IMR-90 (cell line): ENCODE results near the gene CACNA2D3. TPM values are rescaled to one million over a fixed set of nuclear protein-coding genes. Genes with fewer than 3 reads are reported as not detected.

Source experiments
- ATAC-seq: fragments of 200-7000 bp; cut with Tn5 transposase; 2 replicates; pipeline ENCODE4 v1.9.1; 2020; ENCODE audit warnings: low read depth, mild to moderate bottlenecking, moderate library complexity
- BruUV-seq: library from RNA; stranded (reverse); fragments of 400-500 nt; replicated peaks from 2 replicates; lab custom pipeline; 2021; lab: Mats Ljungman, UMichigan
- CTCF ChIA-PET: fragments of 300-600 bp; formaldehyde crosslinking; extraction: SDS; loops from one replicate; lab custom pipeline; 2021; ENCODE audit warnings: antibody characterized with exemption; lab: Yijun Ruan, JAX
- POLR2A ChIA-PET: fragments of 300-600 bp; sonication (Branson Sonifier 250); formaldehyde crosslinking; loops from one replicate; lab custom pipeline; 2022; ENCODE audit warnings: antibody characterized with exemption; ENCODE audit not compliant: unreplicated experiment; lab: Charles Lee
- DNase-seq: peaks from one replicate; pipeline ENCODE4 v3.0.0; 2013
- H2AFZ ChIP-seq: replicated peaks from 2 replicates; pipeline ENCODE3; 2013; ENCODE audit warnings: low read length, mild to moderate bottlenecking; ENCODE audit not compliant: poor library complexity
- H2AK5ac ChIP-seq: 2 replicates; pipeline ENCODE4 v1.6.1; 2013; ENCODE audit warnings: low read depth, low read length, inconsistent platforms
- H2AK9ac ChIP-seq: replicated peaks from 2 replicates; pipeline ENCODE3; 2013; ENCODE audit warnings: mild to moderate bottlenecking, low read depth, low read length, moderate library complexity; ENCODE audit not compliant: poor library complexity
- H2BK120ac ChIP-seq: 2 replicates; pipeline ENCODE4 v1.6.1; 2013; ENCODE audit warnings: low read depth, low read length, inconsistent platforms
- H2BK15ac ChIP-seq: 3 replicates; pipeline ENCODE4 v1.6.1; 2013; ENCODE audit warnings: low read depth, low read length, inconsistent platforms
- H2BK20ac ChIP-seq: 2 replicates; pipeline ENCODE4 v1.6.1; 2013; ENCODE audit warnings: low read depth, mild to moderate bottlenecking, inconsistent platforms, low read length, moderate library complexity
- H2BK5ac ChIP-seq: 2 replicates; pipeline ENCODE4 v1.6.1; 2013; ENCODE audit warnings: mild to moderate bottlenecking, low read depth, low read length, inconsistent platforms; ENCODE audit not compliant: poor library complexity, severe bottlenecking
- H3K14ac ChIP-seq: replicated peaks from 2 replicates; pipeline ENCODE4 v1.6.1; 2013; ENCODE audit warnings: low read depth, low read length, inconsistent platforms
- H3K18ac ChIP-seq: 2 replicates; pipeline ENCODE4 v1.6.1; 2013; ENCODE audit warnings: low read depth, low read length, control low read depth
- H3K23ac ChIP-seq: 2 replicates; pipeline ENCODE4 v1.6.1; 2013; ENCODE audit warnings: low read depth, low read length, inconsistent platforms
- H3K27ac ChIP-seq: 2 replicates; pipeline ENCODE4 v1.5.1; 2013; ENCODE audit warnings: mild to moderate bottlenecking, control low read depth, low read length; ENCODE audit not compliant: insufficient read depth
- H3K27me3 ChIP-seq: 2 replicates; pipeline ENCODE4 v1.6.1; 2013; ENCODE audit warnings: low read length; ENCODE audit not compliant: control insufficient read depth, insufficient read depth
- H3K36me3 ChIP-seq: 2 replicates; pipeline ENCODE4 v1.6.1; 2013; ENCODE audit warnings: low read length, mixed read lengths; ENCODE audit not compliant: control insufficient read depth, insufficient read depth
- H3K4ac ChIP-seq: 2 replicates; pipeline ENCODE4 v1.6.1; 2013; ENCODE audit warnings: low read depth, low read length, inconsistent platforms
- H3K4me1 ChIP-seq: 2 replicates; pipeline ENCODE4 v1.6.1; 2013; ENCODE audit warnings: low read length, mixed read lengths; ENCODE audit not compliant: control insufficient read depth, insufficient read depth
- H3K4me2 ChIP-seq: 2 replicates; pipeline ENCODE4 v1.6.1; 2013; ENCODE audit warnings: low read depth, mild to moderate bottlenecking, control low read depth, low read length, moderate library complexity
- H3K4me3 ChIP-seq: 2 replicates; pipeline ENCODE4 v1.5.1; 2013; ENCODE audit warnings: low read depth, mild to moderate bottlenecking, control low read depth, low read length, moderate library complexity; ENCODE audit not compliant: insufficient read depth
- H3K56ac ChIP-seq: 2 replicates; pipeline ENCODE4 v1.6.1; 2013; ENCODE audit warnings: low read length, inconsistent platforms; ENCODE audit not compliant: insufficient read depth; ENCODE audit errors: extremely low read depth
- H3K79me1 ChIP-seq, 2 experiments: 2 replicates each; pipeline ENCODE4 v1.6.1; 2013; ENCODE audit warnings: low read length in 2 of 2, inconsistent platforms in 1 of 2, low read depth in 1 of 2
- H3K9ac ChIP-seq: 2 replicates; pipeline ENCODE4 v1.6.1; 2013; ENCODE audit warnings: low read depth, low read length, control low read depth
- H3K9me1 ChIP-seq: 2 replicates; pipeline ENCODE4 v1.6.1; 2013; ENCODE audit warnings: low read length, inconsistent platforms; ENCODE audit not compliant: insufficient read depth
- H3K9me3 ChIP-seq: 2 replicates; pipeline ENCODE4 v1.6.1; 2013; ENCODE audit warnings: low read length; ENCODE audit not compliant: control insufficient read depth, insufficient read depth
- H4K20me1 ChIP-seq: 2 replicates; pipeline ENCODE4 v1.6.1; 2013; ENCODE audit warnings: low read length, inconsistent platforms; ENCODE audit not compliant: insufficient read depth
- H4K5ac ChIP-seq: 2 replicates; pipeline ENCODE4 v1.6.1; 2013; ENCODE audit warnings: mild to moderate bottlenecking, low read depth, low read length, control low read depth
- H4K8ac ChIP-seq, 2 experiments: 2 replicates each; pipeline ENCODE4 v1.6.1; 2013; ENCODE audit warnings: low read depth in 2 of 2, low read length in 2 of 2, control low read depth in 1 of 2, inconsistent platforms in 1 of 2
- H4K91ac ChIP-seq: 2 replicates; pipeline ENCODE4 v1.6.1; 2013; ENCODE audit warnings: low read depth, low read length, inconsistent platforms; ENCODE audit not compliant: insufficient read depth
- BHLHE40 ChIP-seq: fragments of 150-350 bp; IDR thresholded peaks from 2 replicates; pipeline ENCODE4 v1.6.1; 2016; ENCODE audit warnings: mild to moderate bottlenecking, low read depth, low read length
- CEBPB ChIP-seq: IDR thresholded peaks from 2 replicates; pipeline ENCODE4 v1.6.1; 2012; ENCODE audit warnings: low read depth, low read length, improper control_type of control experiment
- CHD1 ChIP-seq: IDR thresholded peaks from 2 replicates; pipeline ENCODE4 v1.6.1; 2012; ENCODE audit warnings: low read depth, low read length, improper control_type of control experiment
- ELK1 ChIP-seq: fragments of 150-350 bp; IDR thresholded peaks from 2 replicates; pipeline ENCODE4 v1.6.1; 2016; ENCODE audit warnings: low read depth, mild to moderate bottlenecking, low read length, moderate library complexity, borderline replicate concordance
- FOS ChIP-seq: fragments of 150-350 bp; IDR thresholded peaks from 2 replicates; pipeline ENCODE4 v1.6.1; 2016; ENCODE audit warnings: low read depth, low read length
- MAFK ChIP-seq: IDR thresholded peaks from 2 replicates; pipeline ENCODE4 v1.6.1; 2012; ENCODE audit warnings: low read depth, low read length, improper control_type of control experiment
- MAZ ChIP-seq: IDR thresholded peaks from 2 replicates; pipeline ENCODE4 v1.6.1; 2012; ENCODE audit warnings: low read depth, mild to moderate bottlenecking, low read length, improper control_type of control experiment, moderate library complexity, borderline replicate concordance
- MXI1 ChIP-seq: IDR thresholded peaks from 2 replicates; pipeline ENCODE4 v1.6.1; 2012; ENCODE audit warnings: low read depth, mild to moderate bottlenecking, low read length, moderate library complexity, borderline replicate concordance
- NFE2L2 ChIP-seq: fragments of 150-350 bp; IDR thresholded peaks from 2 replicates; pipeline ENCODE4 v1.6.1; 2016; ENCODE audit warnings: low read depth, mild to moderate bottlenecking, low read length
- POLR2A ChIP-seq: IDR thresholded peaks from 2 replicates; pipeline ENCODE4 v1.6.1; 2012; ENCODE audit warnings: mild to moderate bottlenecking, low read depth, low read length
- RAD21 ChIP-seq: IDR thresholded peaks from 2 replicates; pipeline ENCODE4 v1.6.1; 2012; ENCODE audit warnings: low read length, improper control_type of control experiment
- RCOR1 ChIP-seq: IDR thresholded peaks from 2 replicates; pipeline ENCODE4 v1.6.1; 2012; ENCODE audit warnings: mild to moderate bottlenecking, low read length, improper control_type of control experiment; ENCODE audit not compliant: insufficient replicate concordance
- RFX5 ChIP-seq: IDR thresholded peaks from 2 replicates; pipeline ENCODE4 v1.8.0; 2012; ENCODE audit warnings: low read depth, mild to moderate bottlenecking, low read length, moderate library complexity
- SMC3 ChIP-seq: fragments of 150-350 bp; IDR thresholded peaks from 2 replicates; pipeline ENCODE4 v1.6.1; 2016; ENCODE audit warnings: low read depth, mild to moderate bottlenecking, antibody characterized with exemption, low read length, moderate library complexity
- USF2 ChIP-seq: fragments of 150-350 bp; IDR thresholded peaks from 2 replicates; pipeline ENCODE4 v1.6.1; 2017; ENCODE audit warnings: mild to moderate bottlenecking, antibody characterized with exemption, low read length, low read depth
- WGBS, 2 experiments: methylation state at CpG; one replicate each; pipeline versions ENCODE4 v1.1.5 to v1.1.7; 2013; ENCODE audit warnings: missing lambda C conversion rate in 2 of 2; ENCODE audit not compliant: insufficient read length in 1 of 2; ENCODE audit errors: extremely low coverage in 2 of 2; 5-methylcytosine and 5-hydroxymethylcytosine counted together
- dilution Hi-C: fragments of 300-500 bp; cut with HindIII; formaldehyde crosslinking; loops from one replicate; pipeline ENCODE4 v1.14.3; 2018; ENCODE audit warnings: low sequenced_read_pairs; ENCODE audit not compliant: unreplicated experiment
- in situ Hi-C: fragments of 300-500 bp; cut with MboI; formaldehyde crosslinking; loops from 3 replicates; pipeline ENCODE4 v1.14.3; 2019; ENCODE audit warnings: low sequenced_read_pairs, inconsistent platforms, mixed read lengths
- intact Hi-C: fragments of 100-400 bp; cut with micrococcal nuclease; formaldehyde crosslinking; loops from 2 replicates; pipeline ENCODE4 v1.10.0; 2022
- polyA plus RNA-seq, 3 experiments: library from polyadenylated mRNA; depleted of rRNA; stranded (reverse); fragments of >200 nt; gene quantifications; 2 replicates each; pipeline ENCODE4 v1.2.3, GENCODE V29; 2012; ENCODE audit warnings: low replicate concordance in 1 of 3
- total RNA-seq: library from RNA; depleted of rRNA; stranded (reverse); fragments of >200 nt; gene quantifications from 2 replicates; pipeline ENCODE4 v1.2.3, GENCODE V29; 2012
- TF ChIP-seq, protein P1 (sequence below): conservative IDR thresholded peaks from 2 replicates; pipeline ENCODE4 v1.5.1; 2012; ENCODE audit warnings: mild to moderate bottlenecking, low read depth, low read length, improper control_type of control experiment

The CACNA2D3 gene
- total and polyA plus RNA-seq, 2 of the 4 experiments (the other 2 are of a cell fraction), result 0.36 to 0.41 TPM

DNA sequence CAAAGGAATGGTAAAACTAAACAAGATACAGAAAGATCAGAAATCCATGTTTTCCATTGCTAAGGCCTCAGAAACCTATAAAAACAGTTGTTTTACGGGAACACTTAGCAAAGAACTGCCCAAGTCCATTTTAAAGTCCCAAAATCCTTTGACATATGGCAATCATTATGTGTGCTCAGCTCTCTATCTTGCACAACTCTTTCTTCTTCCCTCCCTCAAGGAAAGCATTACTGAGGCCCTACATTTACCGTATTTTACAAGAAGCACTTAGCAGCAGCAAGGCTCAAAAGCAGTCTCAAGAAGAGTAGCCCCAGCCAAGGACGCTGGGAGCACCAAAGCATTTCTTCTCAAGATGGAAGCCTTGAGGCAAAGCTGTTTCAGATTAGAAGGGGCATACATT, 975.1 kb downstream of the CACNA2D3 start:
- Histone ChIP-seq H3K36me3 (no peaks in the 10 kb centered on the region), H3K14ac (no peak overlapping the region), H2BK5ac (no peak overlapping the region), H3K23ac (no peak overlapping the region), H2BK15ac (no peak overlapping the region), H4K5ac (no peak overlapping the region), H3K27ac (no peak overlapping the region), H3K79me1 (no peaks in the 10 kb centered on the region), H3K27me3 (no peaks in the 10 kb centered on the region), H3K9me1 (no peaks in the 10 kb centered on the region), H3K9ac (no peak overlapping the region), H4K20me1 (no peaks in the 10 kb centered on the region), H3K18ac (no peak overlapping the region), H2AK9ac (no peak overlapping the region), H3K4me2 (no peak overlapping the region), H2AFZ (no peak overlapping the region), H3K4ac (no peak overlapping the region), H3K4me1 (peaks cover 2% of the 10 kb centered on the region), H4K8ac (no peak overlapping the region), H4K91ac (no peak overlapping the region), H2BK20ac (no peak overlapping the region), H3K56ac (no peak overlapping the region), H2AK5ac (no peak overlapping the region), H3K4me3 (no peak overlapping the region), H2BK120ac (no peak overlapping the region), H3K9me3 (no peaks in the 10 kb centered on the region)
- CTCF ChIA-PET, result interaction anchor here (0.6 kb wide), 1 partner anchor 252 kb away, joined by 3 read pairs; no protein-coding TSS in a partner anchor
- dilution Hi-C loops, result no loop called here
- intact Hi-C loops, result no loop called here
- ATAC-seq, result no peak
- in situ Hi-C loops, result no loop called here
- DNase-seq, result no peak
- TF ChIP-seq MXI1 (no peak), MAFK (no peak), FOS (no peak), BHLHE40 (no peak), CEBPB (no peak), RFX5 (no peak), CHD1 (no peak), RCOR1 (no peak), USF2 (no peak), NFE2L2 (no peak), ELK1 (no peak), RAD21 (no peak), POLR2A (no peak), SMC3 (no peak), MAZ (no peak)
- TF ChIP-seq, protein P1, sequence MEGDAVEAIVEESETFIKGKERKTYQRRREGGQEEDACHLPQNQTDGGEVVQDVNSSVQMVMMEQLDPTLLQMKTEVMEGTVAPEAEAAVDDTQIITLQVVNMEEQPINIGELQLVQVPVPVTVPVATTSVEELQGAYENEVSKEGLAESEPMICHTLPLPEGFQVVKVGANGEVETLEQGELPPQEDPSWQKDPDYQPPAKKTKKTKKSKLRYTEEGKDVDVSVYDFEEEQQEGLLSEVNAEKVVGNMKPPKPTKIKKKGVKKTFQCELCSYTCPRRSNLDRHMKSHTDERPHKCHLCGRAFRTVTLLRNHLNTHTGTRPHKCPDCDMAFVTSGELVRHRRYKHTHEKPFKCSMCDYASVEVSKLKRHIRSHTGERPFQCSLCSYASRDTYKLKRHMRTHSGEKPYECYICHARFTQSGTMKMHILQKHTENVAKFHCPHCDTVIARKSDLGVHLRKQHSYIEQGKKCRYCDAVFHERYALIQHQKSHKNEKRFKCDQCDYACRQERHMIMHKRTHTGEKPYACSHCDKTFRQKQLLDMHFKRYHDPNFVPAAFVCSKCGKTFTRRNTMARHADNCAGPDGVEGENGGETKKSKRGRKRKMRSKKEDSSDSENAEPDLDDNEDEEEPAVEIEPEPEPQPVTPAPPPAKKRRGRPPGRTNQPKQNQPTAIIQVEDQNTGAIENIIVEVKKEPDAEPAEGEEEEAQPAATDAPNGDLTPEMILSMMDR, result no peak
- WGBS, 2 experiments, result 80% methylated on average over 1 of the region's 3 CpGs; no CpG with 5 or more reads in 1 of the 2 experiments
- no TSS peak for BruUV-seq
- POLR2A ChIA-PET, result no interaction called here
